Raji (cell line): ENCODE measurements around the gene OPCML.

Experiments used
- POLR2A ChIP-seq: IDR thresholded peaks from 2 replicates; pipeline ENCODE4 v1.6.1; 2011; ENCODE audit warnings: low read depth, low read length, control low read depth; ENCODE audit not compliant: insufficient read depth

Gene OPCML

DNA sequence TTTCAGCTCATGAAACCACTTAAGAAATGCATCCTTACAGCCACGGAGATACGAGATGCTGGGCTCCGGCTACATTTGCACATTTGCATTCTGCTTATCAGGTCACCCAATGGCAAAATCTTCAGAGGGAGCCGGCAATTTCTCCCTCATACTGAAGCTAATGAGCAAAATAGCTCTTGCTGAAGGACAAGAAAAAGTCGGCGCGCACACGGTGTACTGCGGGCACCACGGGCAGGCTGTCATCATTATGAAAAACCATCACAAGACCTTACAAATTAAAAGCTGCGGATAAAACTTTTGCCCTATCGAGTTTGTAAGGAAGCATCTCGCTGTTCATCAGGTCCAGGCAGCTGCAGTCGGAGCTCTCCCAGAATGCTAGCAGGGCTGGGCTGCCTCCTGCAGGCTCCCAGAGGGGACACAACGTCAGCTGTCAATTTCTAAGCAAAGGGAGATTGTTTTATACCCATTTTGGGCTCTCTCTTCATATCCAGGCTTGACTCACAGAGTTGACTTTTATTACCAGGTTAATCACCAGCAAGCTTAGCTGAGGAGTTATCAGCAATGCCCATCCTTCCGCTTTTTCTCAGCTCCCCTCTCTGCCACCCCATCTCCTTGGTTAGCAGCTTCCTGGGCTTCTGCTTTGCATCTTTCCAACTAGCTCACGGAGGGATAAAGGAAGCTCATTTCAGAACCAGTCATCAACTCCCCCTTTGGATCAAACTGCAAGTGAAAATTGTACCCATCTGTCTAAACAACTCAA lies 375.1 kb downstream of the OPCML start:
- TF ChIP-seq POLR2A, result no peak

DNA sequence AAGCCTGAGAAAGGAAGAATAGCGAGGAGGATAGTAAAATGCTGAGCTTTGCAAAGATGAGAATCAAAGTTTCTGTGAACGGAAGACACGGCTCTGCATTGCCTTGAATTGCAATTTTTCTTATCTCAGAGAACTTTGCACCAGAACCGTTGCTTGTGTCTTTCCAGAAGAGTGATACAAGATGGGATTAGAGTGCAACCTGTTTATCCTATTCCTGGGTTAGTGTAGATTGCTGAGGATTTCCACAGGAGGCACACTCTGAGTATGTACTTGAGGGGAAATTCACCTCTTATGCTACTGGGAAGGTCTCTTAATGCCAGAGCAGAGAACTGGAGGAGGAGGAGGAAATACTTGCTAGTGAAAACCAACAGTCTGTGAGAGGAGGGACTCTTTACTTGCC lies 377.5 kb downstream of the OPCML start:
- TF ChIP-seq POLR2A, result no peak

DNA sequence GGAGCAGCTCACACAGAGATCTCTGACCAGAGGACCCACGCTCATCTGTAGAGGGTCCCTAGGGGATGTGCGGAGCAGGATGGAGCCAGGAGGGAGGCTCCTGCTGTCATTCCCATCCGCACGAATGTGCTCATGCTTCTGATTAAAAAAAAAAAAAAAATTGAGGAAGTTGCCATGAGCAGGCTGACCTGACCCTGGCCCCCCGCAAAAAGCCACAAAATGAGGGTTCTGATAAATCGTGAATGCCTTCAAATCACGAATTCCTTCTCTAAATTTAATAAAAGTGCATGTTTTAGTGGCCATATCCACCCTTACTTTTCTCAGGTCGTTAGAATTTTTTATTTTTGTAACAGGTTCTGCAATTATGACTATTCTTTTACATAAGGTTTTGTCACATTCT lies 378.2 kb downstream of the OPCML start:
- TF ChIP-seq POLR2A, result no peak

DNA sequence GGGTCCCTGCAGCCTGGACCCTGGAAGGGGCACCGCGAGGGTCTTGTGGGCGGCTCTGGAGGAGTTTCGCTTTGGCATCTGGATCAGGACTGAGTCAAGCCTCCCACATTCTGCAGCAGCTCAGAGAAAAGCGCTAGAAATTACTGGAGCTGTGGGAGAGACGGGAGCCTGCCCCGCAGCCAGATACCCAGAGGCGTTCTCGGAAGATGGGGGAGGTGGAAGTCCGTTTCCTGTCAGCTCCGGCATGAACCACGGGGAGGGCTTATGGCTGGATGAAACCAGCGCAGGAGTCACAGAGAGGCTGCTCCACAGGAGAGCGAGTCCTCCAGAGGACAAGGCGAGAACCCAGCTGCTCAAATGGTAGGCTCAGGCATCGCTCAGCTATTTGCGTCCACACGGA lies 379.3 kb downstream of the OPCML start:
- TF ChIP-seq POLR2A, result no peak

DNA sequence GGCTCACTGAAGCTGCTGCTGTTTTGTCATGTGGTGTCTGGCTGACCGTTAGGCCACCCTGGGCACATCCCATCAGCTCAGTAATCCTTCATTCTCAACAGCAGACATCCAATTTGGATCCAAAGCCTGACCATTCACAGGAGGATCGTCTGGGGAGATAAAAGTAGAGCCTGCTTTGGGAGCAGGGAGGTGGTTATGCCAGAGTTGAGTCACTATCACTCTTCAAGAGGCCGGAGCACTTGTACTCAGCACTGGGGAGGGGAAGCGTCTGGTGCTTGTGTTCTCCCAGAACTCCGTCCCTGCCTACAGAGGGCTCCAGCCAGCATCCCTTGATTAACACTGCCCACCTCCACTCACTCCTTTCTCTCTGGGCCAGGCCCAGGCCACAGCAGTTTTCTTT lies 382.6 kb downstream of the OPCML start:
- no peak for TF ChIP-seq POLR2A

DNA sequence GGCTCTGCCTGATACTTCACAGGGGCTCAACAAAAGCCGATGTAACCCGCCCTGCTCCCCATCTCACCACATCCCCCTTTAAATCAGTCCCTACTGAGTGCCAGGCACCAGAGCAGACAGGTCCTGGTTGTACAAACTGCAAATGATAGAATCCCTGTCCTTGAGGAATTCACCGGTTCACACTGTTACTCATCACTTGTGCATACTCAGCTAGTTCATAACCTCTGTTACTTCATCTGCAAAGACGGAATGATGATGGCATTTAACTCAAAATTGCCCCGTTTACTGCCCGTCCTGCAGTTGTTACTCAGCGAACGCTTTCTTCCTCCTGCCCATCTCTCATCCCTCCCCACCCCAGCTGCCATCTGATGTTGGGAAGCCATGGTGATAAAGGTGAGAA lies 384.7 kb downstream of the OPCML start:
- TF ChIP-seq POLR2A, result no peak

DNA sequence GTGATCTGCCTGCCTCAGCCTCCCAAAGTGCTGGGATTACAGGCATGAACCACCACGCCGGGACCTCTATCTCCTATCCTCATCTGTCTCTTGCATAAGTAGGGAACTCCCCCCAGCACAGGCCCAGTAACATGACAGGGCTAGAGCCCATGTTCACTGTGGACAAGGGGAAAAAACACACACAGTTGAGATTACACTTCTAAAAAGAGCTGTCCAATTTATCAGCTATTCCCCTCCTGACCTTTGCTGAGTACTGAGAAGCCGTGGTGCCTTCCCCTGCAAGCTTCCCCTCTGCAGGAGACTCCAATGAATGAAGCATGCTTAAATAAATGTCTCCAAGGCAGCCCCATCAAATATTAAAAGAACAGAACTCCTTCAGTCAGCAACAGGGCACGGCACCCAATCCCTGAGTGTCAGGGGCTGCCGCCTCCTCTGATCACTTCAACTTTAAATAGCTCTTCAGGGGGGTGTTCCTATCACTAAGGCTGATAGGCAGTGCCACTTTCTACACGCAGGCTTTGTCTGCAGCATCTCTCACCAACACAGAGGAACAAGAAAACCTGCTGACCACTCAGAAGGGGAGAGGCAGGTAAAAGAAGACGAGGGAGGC lies 385.5 kb downstream of the OPCML start:
- no peak for TF ChIP-seq POLR2A

DNA sequence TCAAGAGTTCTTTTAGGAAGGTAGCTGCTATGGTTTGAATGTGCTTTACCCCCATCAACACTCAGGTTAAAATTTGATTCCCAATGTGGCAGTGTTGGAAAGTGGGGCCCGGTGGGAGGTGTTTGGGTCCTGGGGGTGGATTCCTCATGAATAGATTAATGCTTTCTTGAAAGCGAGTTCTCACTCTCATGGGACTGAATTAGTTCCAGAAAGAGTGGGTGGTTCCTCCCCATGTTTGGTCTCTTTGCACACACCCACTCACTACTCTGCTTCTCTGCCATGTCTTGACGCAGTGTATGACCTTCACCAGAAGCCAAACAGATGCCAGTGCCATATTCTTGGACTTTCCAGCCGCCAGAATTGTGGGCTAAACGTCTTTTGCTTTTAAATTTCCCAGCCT lies 394.4 kb downstream of the OPCML start:
- no peak for TF ChIP-seq POLR2A

DNA sequence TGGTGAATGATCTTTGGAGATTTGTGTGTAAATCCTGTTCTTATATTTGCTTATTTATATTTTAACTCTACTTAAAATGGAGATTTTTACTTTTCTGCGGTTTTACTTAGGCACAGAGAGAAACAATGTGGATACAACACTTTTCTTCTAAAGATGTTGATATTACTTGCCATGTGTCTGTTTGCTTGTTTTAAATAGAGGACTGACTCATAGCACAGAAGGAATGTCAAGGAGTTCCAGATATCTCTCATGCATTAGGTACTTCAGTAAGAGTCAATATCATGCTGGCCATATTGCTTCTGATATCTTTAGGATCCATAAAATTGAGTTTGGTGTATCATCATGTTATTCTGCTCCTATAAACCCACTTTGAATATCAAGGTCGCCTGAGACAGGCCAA lies 395.0 kb downstream of the OPCML start:
- TF ChIP-seq POLR2A, result no peak

DNA sequence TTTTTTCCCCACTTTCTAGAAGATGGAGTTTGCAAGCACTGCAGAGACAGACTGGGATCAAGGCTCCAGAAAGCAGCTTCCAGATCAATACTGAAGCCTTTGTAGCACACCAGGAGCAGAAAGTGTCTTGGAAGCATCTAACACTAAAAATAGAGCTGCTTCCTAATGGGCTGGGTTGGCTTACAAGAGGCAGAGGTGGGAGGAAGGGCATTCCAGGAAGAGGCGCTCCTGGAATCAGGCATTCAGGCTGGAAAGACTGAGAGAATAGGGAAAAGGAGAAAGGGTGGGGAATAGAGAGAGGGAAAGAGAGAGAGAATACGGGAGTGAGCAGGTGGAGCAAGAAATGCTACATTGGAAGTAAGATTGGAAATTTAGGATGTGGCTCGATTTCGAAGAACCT lies 395.9 kb downstream of the OPCML start:
- TF ChIP-seq POLR2A, result no peak

DNA sequence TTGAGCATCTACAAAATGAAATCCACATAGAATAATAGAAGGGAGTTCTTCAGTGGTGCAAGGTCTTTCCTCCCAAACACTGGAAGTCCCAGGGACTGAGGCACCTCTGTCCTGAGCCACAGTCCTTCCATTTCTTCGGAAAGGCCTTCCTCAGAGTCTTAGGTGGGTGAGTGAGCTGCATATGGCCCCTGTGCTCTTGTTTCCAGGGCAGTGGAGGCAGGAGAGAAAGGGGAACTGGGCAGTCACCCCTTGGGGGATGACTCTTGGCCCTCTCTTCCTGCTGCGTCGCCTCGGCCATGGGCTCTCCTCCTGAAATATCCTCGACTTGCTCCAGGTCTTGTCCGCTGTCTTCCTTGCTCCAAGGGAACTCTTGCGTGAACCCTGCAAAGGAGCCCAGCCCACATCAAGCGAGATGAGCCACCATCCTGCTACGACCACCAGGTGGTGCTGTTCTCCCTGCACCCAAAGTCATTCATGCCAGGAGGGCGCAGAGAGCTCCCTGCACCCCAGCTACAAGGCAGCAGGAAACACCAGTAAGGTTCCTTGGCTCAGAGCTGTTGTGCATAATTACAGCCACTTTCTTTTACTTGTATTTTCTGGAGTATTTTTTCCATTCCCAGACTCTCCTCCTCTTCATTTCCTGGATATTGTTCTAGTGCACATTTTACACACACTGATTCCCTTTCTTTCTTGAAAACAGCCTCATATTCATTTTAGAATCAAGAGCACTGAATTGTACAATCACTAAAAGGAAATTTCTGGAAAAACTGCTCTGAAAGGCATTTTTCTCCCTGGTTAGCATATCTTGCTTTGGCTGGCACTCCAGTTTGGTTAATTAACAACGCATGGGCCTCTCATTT lies 397.8 kb downstream of the OPCML start:
- TF ChIP-seq POLR2A, result no peak

DNA sequence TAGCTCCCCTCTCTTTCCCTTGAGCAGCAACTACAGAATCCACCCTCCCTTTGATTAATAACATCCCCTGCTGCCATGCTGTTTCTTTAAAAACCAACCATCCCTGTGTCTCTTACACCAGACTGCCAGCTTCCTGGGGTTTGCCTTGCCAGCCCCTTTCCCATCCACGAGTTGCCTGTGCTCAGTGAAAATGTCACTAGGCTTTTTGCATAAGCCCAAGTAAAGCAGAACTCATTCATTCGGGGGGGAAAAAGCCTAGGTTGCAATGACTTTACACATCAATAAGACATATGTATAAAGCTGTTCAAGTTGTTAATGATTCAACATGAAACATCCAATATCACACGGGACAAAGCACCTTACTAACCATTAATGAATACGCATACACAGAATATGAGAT lies 398.7 kb downstream of the OPCML start:
- no peak for TF ChIP-seq POLR2A

DNA sequence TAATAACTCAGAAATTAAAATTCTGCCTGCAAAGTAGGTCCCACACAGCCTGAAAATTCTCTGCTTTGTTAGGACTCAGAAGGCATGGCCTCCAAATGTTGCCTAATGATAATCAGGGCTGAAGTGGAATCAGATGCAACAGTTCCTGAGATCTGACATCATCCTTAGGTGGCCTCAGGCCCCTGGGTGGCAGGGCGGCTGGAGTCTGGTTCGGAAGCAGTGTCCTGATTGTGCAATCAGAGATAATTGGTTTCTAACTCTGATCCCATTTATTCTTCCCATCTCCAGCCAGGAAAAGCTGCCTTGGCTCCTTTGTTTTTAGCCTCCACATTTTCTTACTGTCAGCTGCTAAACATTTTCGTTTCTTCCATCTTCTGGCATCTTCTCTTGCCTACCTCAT lies 399.3 kb downstream of the OPCML start:
- no peak for TF ChIP-seq POLR2A

DNA sequence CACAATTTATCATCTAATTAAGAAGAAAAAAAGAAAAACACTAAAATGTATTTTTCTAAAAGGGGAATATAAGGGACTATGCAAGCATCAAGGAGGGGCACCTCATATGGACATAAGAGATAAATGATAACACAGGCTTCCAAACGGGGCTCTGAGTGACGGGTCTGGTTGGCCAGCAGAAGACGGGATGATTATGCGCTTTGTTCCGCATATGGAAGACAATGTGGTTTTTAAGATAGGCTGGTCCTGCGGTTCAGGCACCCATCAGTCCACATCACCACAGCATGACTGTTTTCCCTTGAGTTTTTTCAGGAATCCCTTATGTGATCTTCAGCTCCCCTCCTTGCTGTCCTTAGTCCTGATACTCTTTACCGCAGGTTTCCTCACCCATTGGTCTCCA lies 404.6 kb downstream of the OPCML start:
- TF ChIP-seq POLR2A, result no peak

DNA sequence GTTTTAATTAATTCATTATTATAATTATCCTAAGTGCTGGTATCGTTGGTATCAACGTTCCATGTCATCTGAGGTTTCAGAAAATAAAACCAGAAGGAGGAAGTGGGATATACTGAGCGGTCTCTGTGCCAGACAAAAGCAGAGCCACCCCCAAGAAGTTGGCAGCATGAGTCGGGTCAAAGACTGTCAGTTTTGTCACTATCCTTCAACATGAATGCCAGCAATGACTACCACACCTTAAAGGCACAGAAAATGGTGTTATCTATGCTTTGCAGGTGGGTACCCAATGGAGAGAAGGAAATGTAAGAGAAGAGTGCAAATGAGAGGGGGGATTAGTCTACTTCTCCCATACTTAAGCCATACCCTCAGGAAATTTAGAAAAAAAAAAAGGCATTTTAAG lies 408.5 kb downstream of the OPCML start:
- no peak for TF ChIP-seq POLR2A

DNA sequence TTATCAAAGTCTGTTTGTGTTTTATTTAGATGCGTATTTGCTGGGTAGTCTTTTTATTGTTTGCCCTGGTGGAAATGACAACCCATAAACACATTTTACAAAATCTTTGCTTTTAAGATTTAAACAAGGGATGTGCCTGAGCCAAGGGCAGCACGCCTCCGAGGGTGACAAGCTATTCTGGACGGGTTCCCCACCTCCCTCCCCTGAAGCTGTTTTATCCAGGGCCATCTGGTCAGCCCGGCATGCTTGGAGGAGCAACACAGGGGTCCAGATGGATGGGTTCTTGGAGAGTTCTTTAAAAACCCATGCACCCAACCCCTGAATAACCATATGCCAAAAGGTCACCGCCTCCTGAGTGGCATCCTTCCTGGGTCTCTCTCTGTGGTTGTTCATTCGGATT lies 408.9 kb downstream of the OPCML start:
- no peak for TF ChIP-seq POLR2A

DNA sequence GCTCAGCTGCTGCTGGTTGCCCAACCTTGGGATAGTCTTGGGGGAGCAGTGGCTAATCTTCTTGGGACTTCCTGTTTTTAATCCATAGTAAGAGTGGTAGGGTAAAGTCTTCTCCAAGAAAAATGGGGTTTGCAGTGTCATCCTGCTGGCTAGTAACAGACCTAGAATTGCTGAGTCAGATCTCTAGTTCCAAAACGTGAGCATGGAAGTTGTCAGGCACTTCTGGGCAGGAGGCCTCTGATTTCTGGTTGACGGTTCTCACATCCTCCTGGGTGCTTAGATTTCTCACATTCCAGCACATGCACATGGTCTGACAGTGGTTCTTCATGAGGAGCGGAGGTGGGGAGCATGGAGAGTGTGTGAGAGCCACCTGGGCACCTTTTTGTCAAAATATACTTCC lies 410.0 kb downstream of the OPCML start:
- TF ChIP-seq POLR2A, result no peak
